Brain microvascular endothelial cell (primary cell): Measurements from ENCODE around the gene HBP1.

Source experiments
- DNase-seq: peaks from one replicate; pipeline ENCODE4 v3.0.0-alpha.2; 2020
- H3K27ac ChIP-seq: fragments of 250-450 bp; sonication (Bioruptor Pico); 2 replicates; pipeline ENCODE4 v1.5.1; 2020; ENCODE audit warnings: mild to moderate bottlenecking, moderate library complexity
- H3K27me3 ChIP-seq: fragments of 250-450 bp; sonication (Bioruptor Pico); replicated peaks from 2 replicates; pipeline ENCODE4 v1.5.1; 2020; ENCODE audit warnings: mild to moderate bottlenecking
- H3K36me3 ChIP-seq: fragments of 250-450 bp; sonication (Bioruptor Pico); replicated peaks from 2 replicates; pipeline ENCODE4 v1.5.1; 2020; ENCODE audit warnings: mild to moderate bottlenecking
- H3K4me3 ChIP-seq: 2 replicates; pipeline ENCODE4 v1.5.1; 2011; ENCODE audit warnings: low read depth, mild to moderate bottlenecking, control low read depth, low read length, moderate library complexity
- CTCF ChIP-seq: IDR thresholded peaks from 2 replicates; pipeline ENCODE4 v1.5.1; 2011; ENCODE audit warnings: low read depth, mild to moderate bottlenecking, moderate library complexity, low read length, control low read depth, inconsistent platforms; ENCODE audit errors: missing control alignments
- in situ Hi-C: cut with HindIII; loops from 2 replicates; pipeline ENCODE4 v1.10.0; 2017; ENCODE audit warnings: low sequenced_read_pairs, low pct_ligation_motif_present

Gene HBP1

GRCh38 chr7:107173191-107173590 lies 4.4 kb downstream of the HBP1 start:
- in situ Hi-C loops: no loop called here
- no peak overlapping the region for H3K4me3 ChIP-seq
- TF ChIP-seq CTCF: no peak
- no peaks in the 10 kb centered on the region for H3K36me3 ChIP-seq
- H3K27ac ChIP-seq: no peak overlapping the region
- no peaks in the 10 kb centered on the region for H3K27me3 ChIP-seq
- DNase-seq: no peak

- in situ Hi-C loops: no loop called here
- Histone ChIP-seq H3K4me3 (no peak overlapping the region), H3K27ac (no peak overlapping the region), H3K36me3 (no peaks in the 10 kb centered on the region), H3K27me3 (no peaks in the 10 kb centered on the region)
- no peak for TF ChIP-seq CTCF
- no peak for DNase-seq
Observed at GRCh38 chr7:107173691-107174406, 5.0 kb downstream of the HBP1 start.

DNA sequence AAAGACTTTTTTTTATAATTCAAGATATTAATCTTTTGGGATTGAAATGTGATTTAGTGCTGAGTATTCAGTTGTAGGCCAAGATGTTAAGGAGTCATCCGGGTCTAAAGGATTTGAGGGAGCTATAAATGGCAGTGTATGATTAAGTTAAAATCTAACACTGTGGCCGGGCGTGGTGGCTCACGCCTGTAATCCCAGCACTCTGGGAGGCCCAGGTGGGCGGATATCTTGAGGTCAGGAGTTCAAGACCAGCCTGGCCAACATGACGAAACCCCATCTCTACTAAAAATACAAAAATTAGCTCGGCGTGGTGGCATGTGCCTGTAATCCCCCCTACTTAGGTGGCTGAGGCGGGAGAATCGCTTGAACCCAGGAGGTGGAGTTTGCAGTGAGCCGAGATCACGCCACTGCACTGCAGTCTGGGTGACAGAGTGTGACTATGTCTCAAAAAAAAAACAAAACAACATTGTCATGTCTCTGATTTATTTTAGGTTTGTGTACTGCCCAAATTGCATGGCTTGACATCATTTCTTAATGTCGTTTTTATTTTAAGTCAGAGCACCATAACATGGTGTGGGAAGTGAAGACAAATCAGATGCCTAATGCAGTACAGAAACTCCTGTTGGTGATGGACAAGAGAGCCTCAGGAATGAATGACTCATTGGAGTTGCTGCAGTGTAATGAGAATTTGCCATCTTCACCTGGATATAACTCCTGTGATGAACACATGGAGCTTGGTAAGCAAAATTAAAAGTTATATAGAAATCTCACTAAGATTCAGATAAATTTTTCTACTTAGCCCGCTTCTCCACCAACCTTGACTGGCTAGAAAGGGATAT lies 10.7 kb downstream of the HBP1 start:
- Histone ChIP-seq H3K27me3 (no peaks in the 10 kb centered on the region), H3K36me3 (peaks cover 21% of the 10 kb centered on the region), H3K27ac (no peak overlapping the region), H3K4me3 (no peak overlapping the region)
- in situ Hi-C loops: no loop called here
- peak; percentile 21 for DNase-seq
- TF ChIP-seq CTCF: no peak

GRCh38 chr7:107180378-107180777 lies 11.6 kb downstream of the HBP1 start:
- Histone ChIP-seq H3K27ac (no peak overlapping the region), H3K36me3 (peaks cover 23% of the 10 kb centered on the region), H3K27me3 (no peaks in the 10 kb centered on the region), H3K4me3 (no peak overlapping the region)
- peak; percentile 62 for DNase-seq
- in situ Hi-C loops: no loop called here
- no peak for TF ChIP-seq CTCF

DNA sequence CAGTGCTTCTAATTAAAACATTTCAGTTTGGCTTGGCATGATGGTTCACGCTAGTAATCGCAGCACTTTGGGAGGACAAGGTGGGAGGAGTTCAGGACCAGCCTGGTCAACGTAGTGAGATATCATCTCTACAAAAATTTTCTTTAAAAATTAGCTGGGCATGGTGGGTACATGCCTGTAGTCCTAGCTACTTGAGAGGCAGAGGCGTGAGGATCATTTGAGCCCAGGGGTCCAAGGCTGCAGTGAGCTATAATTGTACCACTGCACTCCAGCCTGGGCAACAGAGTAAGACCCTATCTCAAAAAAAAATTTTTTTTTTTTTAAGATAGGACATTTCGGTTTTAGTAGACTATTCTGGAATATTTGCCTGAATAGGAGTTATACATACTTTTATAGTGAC lies 12.4 kb downstream of the HBP1 start:
- Histone ChIP-seq H3K27ac (no peak overlapping the region), H3K4me3 (no peak overlapping the region), H3K36me3 (peaks cover 26% of the 10 kb centered on the region), H3K27me3 (no peaks in the 10 kb centered on the region)
- no peak for TF ChIP-seq CTCF
- in situ Hi-C loops: no loop called here
- DNase-seq: no peak
